ENCODE results near the gene WNT7A.

Gene WNT7A

GRCh38 chr3:13884851-13885703 lies 5.2 kb upstream of the WNT7A start:
- DNase-seq = peak; percentile 43

DNA sequence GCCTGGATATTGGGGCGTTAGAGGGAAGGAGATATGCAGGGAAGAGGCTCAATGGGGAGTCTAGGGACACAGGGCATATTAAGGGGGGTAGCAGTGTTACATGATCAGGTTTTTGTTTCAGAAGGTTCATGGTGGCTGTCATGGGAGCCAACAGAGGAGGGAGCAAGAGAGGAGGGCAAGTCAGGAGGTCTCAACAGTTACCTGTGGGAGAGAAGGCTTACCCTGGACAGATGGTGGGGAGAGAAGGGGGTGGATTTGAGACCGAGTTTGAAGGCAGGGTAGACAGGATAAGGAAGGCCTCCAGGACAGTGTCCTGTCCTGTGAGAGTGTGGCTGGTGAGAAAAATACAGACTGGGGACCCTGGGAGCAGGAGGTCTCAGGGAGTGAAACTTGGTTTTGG lies 3.8 kb upstream of the WNT7A start:
- no peak for DNase-seq

GRCh38 chr3:13882876-13883275 lies 3.0 kb upstream of the WNT7A start:
- DNase-seq = no peak

GRCh38 chr3:13881536-13882410 lies 1.9 kb upstream of the WNT7A start:
- no peak for DNase-seq

DNA sequence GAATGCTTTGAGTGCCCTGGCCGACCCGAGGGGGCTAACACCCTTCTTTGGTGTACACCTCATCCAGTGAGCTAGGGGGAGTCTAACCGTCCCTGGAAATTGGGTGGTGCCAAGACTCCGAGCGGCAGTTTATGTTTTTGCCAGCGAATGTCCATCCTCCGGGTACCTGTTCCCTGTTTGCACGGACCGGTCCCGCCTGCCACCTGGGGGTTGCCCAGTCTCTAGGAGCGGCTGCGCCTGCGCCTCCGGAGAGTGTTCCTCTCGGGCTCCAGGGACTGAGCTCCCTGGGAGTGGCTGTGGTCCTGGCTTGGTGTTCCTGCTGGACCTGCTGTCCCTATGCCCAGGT lies 913 bp upstream of the WNT7A start:
- no peak for DNase-seq

DNA sequence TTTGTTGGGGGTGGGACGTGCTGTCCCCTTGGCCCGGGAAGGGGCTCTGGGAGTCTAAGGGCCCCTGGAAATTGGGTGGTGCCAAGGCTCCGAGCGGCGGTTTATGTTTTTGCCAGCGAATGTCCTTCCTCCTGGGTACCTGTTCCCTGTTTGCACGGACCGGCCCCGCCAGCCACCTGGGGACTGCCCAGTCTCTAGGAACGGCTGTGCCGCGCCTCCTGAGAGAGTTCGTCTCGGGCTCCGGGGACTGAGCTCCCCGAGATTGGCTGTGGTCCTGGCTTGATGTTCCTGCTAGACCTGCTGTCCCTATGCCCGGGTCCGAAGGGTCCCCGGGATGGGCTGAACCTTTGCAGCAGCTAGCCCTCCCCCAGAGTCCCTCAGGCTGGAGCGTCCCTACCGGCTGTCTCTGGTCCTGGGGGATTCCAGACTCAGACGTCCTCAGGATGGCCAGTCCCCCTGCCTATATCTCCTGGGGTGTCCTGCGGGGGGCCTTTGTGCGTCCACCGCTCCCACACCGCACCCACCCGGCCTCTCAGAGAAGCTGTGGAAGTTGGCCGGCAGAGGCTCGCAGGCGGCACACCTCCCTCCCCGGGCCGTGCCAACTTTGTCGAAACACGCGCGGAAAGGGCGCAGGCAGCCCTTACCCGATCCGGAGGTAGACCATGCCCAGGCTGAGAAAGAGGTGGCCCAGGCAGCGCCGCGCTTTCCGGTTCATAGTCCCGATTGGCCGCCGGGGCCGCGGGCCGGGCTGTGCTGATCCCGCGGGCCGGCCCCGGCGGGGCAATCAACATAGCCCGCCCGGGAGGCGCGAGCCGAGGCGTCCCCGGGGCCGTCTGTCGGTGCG lies 547 bp downstream of the WNT7A start:
- DNase-seq = no peak

GRCh38 chr3:13878281-13879101 lies 1.4 kb downstream of the WNT7A start:
- no peak for DNase-seq

GRCh38 chr3:13877911-13878280 lies 2.0 kb downstream of the WNT7A start:
- no peak for DNase-seq

- no peak for DNase-seq
These were observed 3.3 kb downstream of the WNT7A start for GRCh38 chr3:13876451-13877100.

DNA sequence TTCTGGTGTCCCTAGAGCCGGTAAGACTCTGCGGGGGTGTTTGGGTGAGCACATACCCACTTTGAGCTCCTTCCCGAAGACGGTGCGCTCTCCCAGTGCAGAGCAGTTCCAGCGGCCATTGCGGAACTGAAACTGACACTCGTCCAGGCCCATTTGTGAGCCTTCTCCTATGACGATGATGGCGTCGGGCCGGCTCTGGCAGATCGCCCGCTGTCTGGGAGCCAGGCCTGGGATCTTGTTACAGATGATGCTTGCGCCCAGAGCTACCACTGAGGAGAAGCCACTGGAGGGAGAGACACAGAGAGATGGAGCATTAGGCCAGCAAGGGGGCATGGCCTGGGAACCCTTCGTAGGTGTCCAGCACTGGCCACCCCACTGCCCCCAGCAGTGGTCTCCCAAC lies 5.0 kb downstream of the WNT7A start:
- DNase-seq = no peak

- DNase-seq = no peak
These were observed 6.1 kb downstream of the WNT7A start for GRCh38 chr3:13873818-13874217.

- DNase-seq = no peak
These were observed 7.4 kb downstream of the WNT7A start for GRCh38 chr3:13872451-13872850.

GRCh38 chr3:13871791-13872190 lies 8.1 kb downstream of the WNT7A start:
- no peak for DNase-seq

DNA sequence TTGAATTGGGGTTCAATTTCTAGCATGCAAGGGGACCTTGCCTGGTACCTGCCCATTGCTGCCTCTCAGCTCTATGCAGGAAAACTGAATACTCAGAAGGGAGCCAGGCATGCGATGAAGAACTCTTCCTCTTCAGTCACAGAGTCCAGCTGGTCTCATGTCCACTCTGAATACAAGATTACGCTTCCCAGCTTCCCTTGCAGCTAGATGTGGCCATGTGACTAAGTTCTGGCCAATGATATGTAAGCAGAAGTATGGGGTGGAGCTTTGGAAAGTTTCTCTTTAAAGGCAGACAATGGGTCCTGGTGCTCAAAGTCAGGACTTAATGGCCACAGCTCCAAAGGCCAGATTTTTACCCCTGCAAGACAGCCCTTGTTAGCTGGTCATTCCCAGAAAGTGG lies 9.0 kb downstream of the WNT7A start:
- DNase-seq = no peak

- no peak for DNase-seq
These were observed 10.0 kb downstream of the WNT7A start for GRCh38 chr3:13869761-13870343.

- DNase-seq = no peak
These were observed 10.8 kb downstream of the WNT7A start for GRCh38 chr3:13868844-13869724.

DNA sequence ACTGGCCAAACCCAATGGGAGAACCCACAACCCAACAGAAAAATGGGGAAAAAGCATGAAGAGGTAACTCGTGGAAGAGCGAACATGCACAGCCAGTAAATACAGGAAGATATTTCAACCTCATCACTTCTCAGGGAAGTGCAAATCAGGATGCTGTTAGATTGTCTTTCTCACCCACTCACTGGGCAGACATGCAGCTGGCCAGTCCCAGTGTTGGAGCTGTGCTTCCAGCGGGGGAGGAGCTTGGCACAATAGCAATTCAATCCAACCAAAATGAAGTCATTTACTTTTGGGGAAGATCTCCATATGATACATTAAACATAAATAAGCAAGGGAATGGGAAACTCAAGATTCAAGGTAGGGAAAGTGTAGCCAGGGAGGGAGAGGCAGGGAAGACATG lies 12.1 kb downstream of the WNT7A start:
- DNase-seq = no peak

DNA sequence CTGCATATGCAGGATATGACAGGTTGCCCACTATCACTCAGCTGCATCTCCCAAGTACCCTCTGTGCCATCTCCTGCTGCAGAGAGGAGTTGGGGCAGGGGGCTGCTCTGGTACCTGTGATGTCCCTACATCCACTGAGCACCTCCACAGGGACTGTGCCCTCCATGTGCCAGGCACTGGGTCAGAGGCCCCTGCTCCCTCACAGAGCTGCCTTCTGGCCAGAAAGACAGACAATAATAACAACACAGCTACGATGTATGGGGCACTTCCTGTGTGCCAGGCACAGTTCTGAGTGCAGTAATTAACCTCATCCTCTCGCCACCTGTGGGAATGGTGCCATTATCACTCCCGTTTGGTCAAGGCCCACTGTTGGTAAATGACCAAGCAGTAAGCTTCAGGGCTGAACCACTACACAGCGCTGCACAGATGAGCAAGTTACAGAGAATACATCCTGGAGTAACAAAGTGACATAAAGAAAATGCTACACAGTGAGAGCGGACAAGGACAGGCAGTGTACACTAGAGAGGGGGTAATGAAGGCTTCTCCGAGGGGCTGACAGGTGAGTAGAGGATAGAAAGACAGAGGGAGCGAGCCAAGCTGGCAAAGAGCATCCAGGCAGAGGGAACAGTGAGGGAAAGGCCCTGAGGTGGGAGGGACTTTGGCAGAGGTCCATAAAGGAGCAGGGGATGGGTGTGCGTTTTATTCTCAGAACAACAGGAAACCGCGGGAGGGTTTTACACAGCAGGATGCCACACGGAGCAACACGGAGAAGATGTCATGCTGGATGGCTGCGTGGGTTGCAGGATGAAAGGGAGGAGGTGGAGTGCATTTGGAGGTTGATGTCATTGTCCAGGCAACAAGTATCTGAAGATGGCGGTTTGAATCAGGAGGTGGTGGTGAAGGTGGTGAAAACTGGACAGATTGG lies 13.6 kb downstream of the WNT7A start:
- DNase-seq = no peak

DNA sequence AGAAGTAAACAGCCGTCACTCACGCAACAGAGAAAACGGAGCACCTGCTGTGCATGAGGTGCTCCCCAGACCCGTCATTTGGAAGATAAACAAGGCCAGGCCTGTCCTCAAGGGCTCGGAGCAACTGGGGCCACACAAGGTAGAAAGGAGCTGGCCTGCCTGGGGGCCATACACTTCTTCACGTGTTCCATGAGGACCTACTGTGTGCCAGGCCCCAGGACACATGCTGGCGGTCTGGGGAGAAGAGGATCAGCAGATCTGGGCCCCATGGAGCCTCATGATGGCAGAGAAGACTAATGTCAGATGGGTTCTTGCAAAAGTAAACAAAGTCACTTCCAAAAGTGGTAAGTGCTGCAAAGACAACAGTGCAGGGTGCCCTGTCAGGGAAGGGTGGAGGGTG lies 14.3 kb downstream of the WNT7A start:
- no peak for DNase-seq
